IMR-90 (cell line): Measurements from ENCODE around the gene RASGRF2. TPM values are rescaled to one million over a fixed set of nuclear protein-coding genes. Genes with fewer than 3 reads are reported as not detected.

Source experiments
- ATAC-seq: fragments of 200-7000 bp; cut with Tn5 transposase; 2 replicates; pipeline ENCODE4 v1.9.1; 2020; ENCODE audit warnings: low read depth, mild to moderate bottlenecking, moderate library complexity
- BruUV-seq: library from RNA; stranded (reverse); fragments of 400-500 nt; replicated peaks from 2 replicates; lab custom pipeline; 2021; lab: Mats Ljungman, UMichigan
- CTCF ChIA-PET: fragments of 300-600 bp; formaldehyde crosslinking; extraction: SDS; loops from one replicate; lab custom pipeline; 2021; ENCODE audit warnings: antibody characterized with exemption; lab: Yijun Ruan, JAX
- POLR2A ChIA-PET: fragments of 300-600 bp; sonication (Branson Sonifier 250); formaldehyde crosslinking; loops from one replicate; lab custom pipeline; 2022; ENCODE audit warnings: antibody characterized with exemption; ENCODE audit not compliant: unreplicated experiment; lab: Charles Lee
- DNase-seq: peaks from one replicate; pipeline ENCODE4 v3.0.0; 2013
- H2AFZ ChIP-seq: replicated peaks from 2 replicates; pipeline ENCODE3; 2013; ENCODE audit warnings: low read length, mild to moderate bottlenecking; ENCODE audit not compliant: poor library complexity
- H2AK5ac ChIP-seq: 2 replicates; pipeline ENCODE4 v1.6.1; 2013; ENCODE audit warnings: low read depth, low read length, inconsistent platforms
- H2AK9ac ChIP-seq: replicated peaks from 2 replicates; pipeline ENCODE3; 2013; ENCODE audit warnings: mild to moderate bottlenecking, low read depth, low read length, moderate library complexity; ENCODE audit not compliant: poor library complexity
- H2BK120ac ChIP-seq: 2 replicates; pipeline ENCODE4 v1.6.1; 2013; ENCODE audit warnings: low read depth, low read length, inconsistent platforms
- H2BK15ac ChIP-seq: 3 replicates; pipeline ENCODE4 v1.6.1; 2013; ENCODE audit warnings: low read depth, low read length, inconsistent platforms
- H2BK20ac ChIP-seq: 2 replicates; pipeline ENCODE4 v1.6.1; 2013; ENCODE audit warnings: low read depth, mild to moderate bottlenecking, inconsistent platforms, low read length, moderate library complexity
- H2BK5ac ChIP-seq: 2 replicates; pipeline ENCODE4 v1.6.1; 2013; ENCODE audit warnings: mild to moderate bottlenecking, low read depth, low read length, inconsistent platforms; ENCODE audit not compliant: poor library complexity, severe bottlenecking
- H3K14ac ChIP-seq: replicated peaks from 2 replicates; pipeline ENCODE4 v1.6.1; 2013; ENCODE audit warnings: low read depth, low read length, inconsistent platforms
- H3K18ac ChIP-seq: 2 replicates; pipeline ENCODE4 v1.6.1; 2013; ENCODE audit warnings: low read depth, low read length, control low read depth
- H3K23ac ChIP-seq: 2 replicates; pipeline ENCODE4 v1.6.1; 2013; ENCODE audit warnings: low read depth, low read length, inconsistent platforms
- H3K27ac ChIP-seq: 2 replicates; pipeline ENCODE4 v1.5.1; 2013; ENCODE audit warnings: mild to moderate bottlenecking, control low read depth, low read length; ENCODE audit not compliant: insufficient read depth
- H3K27me3 ChIP-seq: 2 replicates; pipeline ENCODE4 v1.6.1; 2013; ENCODE audit warnings: low read length; ENCODE audit not compliant: control insufficient read depth, insufficient read depth
- H3K36me3 ChIP-seq: 2 replicates; pipeline ENCODE4 v1.6.1; 2013; ENCODE audit warnings: low read length, mixed read lengths; ENCODE audit not compliant: control insufficient read depth, insufficient read depth
- H3K4ac ChIP-seq: 2 replicates; pipeline ENCODE4 v1.6.1; 2013; ENCODE audit warnings: low read depth, low read length, inconsistent platforms
- H3K4me1 ChIP-seq: 2 replicates; pipeline ENCODE4 v1.6.1; 2013; ENCODE audit warnings: low read length, mixed read lengths; ENCODE audit not compliant: control insufficient read depth, insufficient read depth
- H3K4me2 ChIP-seq: 2 replicates; pipeline ENCODE4 v1.6.1; 2013; ENCODE audit warnings: low read depth, mild to moderate bottlenecking, control low read depth, low read length, moderate library complexity
- H3K4me3 ChIP-seq: 2 replicates; pipeline ENCODE4 v1.5.1; 2013; ENCODE audit warnings: low read depth, mild to moderate bottlenecking, control low read depth, low read length, moderate library complexity; ENCODE audit not compliant: insufficient read depth
- H3K56ac ChIP-seq: 2 replicates; pipeline ENCODE4 v1.6.1; 2013; ENCODE audit warnings: low read length, inconsistent platforms; ENCODE audit not compliant: insufficient read depth; ENCODE audit errors: extremely low read depth
- H3K79me1 ChIP-seq, 2 experiments: 2 replicates each; pipeline ENCODE4 v1.6.1; 2013; ENCODE audit warnings: low read length in 2 of 2, inconsistent platforms in 1 of 2, low read depth in 1 of 2
- H3K9ac ChIP-seq: 2 replicates; pipeline ENCODE4 v1.6.1; 2013; ENCODE audit warnings: low read depth, low read length, control low read depth
- H3K9me1 ChIP-seq: 2 replicates; pipeline ENCODE4 v1.6.1; 2013; ENCODE audit warnings: low read length, inconsistent platforms; ENCODE audit not compliant: insufficient read depth
- H3K9me3 ChIP-seq: 2 replicates; pipeline ENCODE4 v1.6.1; 2013; ENCODE audit warnings: low read length; ENCODE audit not compliant: control insufficient read depth, insufficient read depth
- H4K20me1 ChIP-seq: 2 replicates; pipeline ENCODE4 v1.6.1; 2013; ENCODE audit warnings: low read length, inconsistent platforms; ENCODE audit not compliant: insufficient read depth
- H4K5ac ChIP-seq: 2 replicates; pipeline ENCODE4 v1.6.1; 2013; ENCODE audit warnings: mild to moderate bottlenecking, low read depth, low read length, control low read depth
- H4K8ac ChIP-seq, 2 experiments: 2 replicates each; pipeline ENCODE4 v1.6.1; 2013; ENCODE audit warnings: low read depth in 2 of 2, low read length in 2 of 2, control low read depth in 1 of 2, inconsistent platforms in 1 of 2
- H4K91ac ChIP-seq: 2 replicates; pipeline ENCODE4 v1.6.1; 2013; ENCODE audit warnings: low read depth, low read length, inconsistent platforms; ENCODE audit not compliant: insufficient read depth
- BHLHE40 ChIP-seq: fragments of 150-350 bp; IDR thresholded peaks from 2 replicates; pipeline ENCODE4 v1.6.1; 2016; ENCODE audit warnings: mild to moderate bottlenecking, low read depth, low read length
- CEBPB ChIP-seq: IDR thresholded peaks from 2 replicates; pipeline ENCODE4 v1.6.1; 2012; ENCODE audit warnings: low read depth, low read length, improper control_type of control experiment
- CHD1 ChIP-seq: IDR thresholded peaks from 2 replicates; pipeline ENCODE4 v1.6.1; 2012; ENCODE audit warnings: low read depth, low read length, improper control_type of control experiment
- CTCF ChIP-seq: conservative IDR thresholded peaks from 2 replicates; pipeline ENCODE4 v1.5.1; 2012; ENCODE audit warnings: mild to moderate bottlenecking, low read depth, low read length, improper control_type of control experiment
- ELK1 ChIP-seq: fragments of 150-350 bp; IDR thresholded peaks from 2 replicates; pipeline ENCODE4 v1.6.1; 2016; ENCODE audit warnings: low read depth, mild to moderate bottlenecking, low read length, moderate library complexity, borderline replicate concordance
- FOS ChIP-seq: fragments of 150-350 bp; IDR thresholded peaks from 2 replicates; pipeline ENCODE4 v1.6.1; 2016; ENCODE audit warnings: low read depth, low read length
- MAFK ChIP-seq: IDR thresholded peaks from 2 replicates; pipeline ENCODE4 v1.6.1; 2012; ENCODE audit warnings: low read depth, low read length, improper control_type of control experiment
- MAZ ChIP-seq: IDR thresholded peaks from 2 replicates; pipeline ENCODE4 v1.6.1; 2012; ENCODE audit warnings: low read depth, mild to moderate bottlenecking, low read length, improper control_type of control experiment, moderate library complexity, borderline replicate concordance
- MXI1 ChIP-seq: IDR thresholded peaks from 2 replicates; pipeline ENCODE4 v1.6.1; 2012; ENCODE audit warnings: low read depth, mild to moderate bottlenecking, low read length, moderate library complexity, borderline replicate concordance
- NFE2L2 ChIP-seq: fragments of 150-350 bp; IDR thresholded peaks from 2 replicates; pipeline ENCODE4 v1.6.1; 2016; ENCODE audit warnings: low read depth, mild to moderate bottlenecking, low read length
- POLR2A ChIP-seq: IDR thresholded peaks from 2 replicates; pipeline ENCODE4 v1.6.1; 2012; ENCODE audit warnings: mild to moderate bottlenecking, low read depth, low read length
- RAD21 ChIP-seq: IDR thresholded peaks from 2 replicates; pipeline ENCODE4 v1.6.1; 2012; ENCODE audit warnings: low read length, improper control_type of control experiment
- RCOR1 ChIP-seq: IDR thresholded peaks from 2 replicates; pipeline ENCODE4 v1.6.1; 2012; ENCODE audit warnings: mild to moderate bottlenecking, low read length, improper control_type of control experiment; ENCODE audit not compliant: insufficient replicate concordance
- RFX5 ChIP-seq: IDR thresholded peaks from 2 replicates; pipeline ENCODE4 v1.8.0; 2012; ENCODE audit warnings: low read depth, mild to moderate bottlenecking, low read length, moderate library complexity
- SMC3 ChIP-seq: fragments of 150-350 bp; IDR thresholded peaks from 2 replicates; pipeline ENCODE4 v1.6.1; 2016; ENCODE audit warnings: low read depth, mild to moderate bottlenecking, antibody characterized with exemption, low read length, moderate library complexity
- USF2 ChIP-seq: fragments of 150-350 bp; IDR thresholded peaks from 2 replicates; pipeline ENCODE4 v1.6.1; 2017; ENCODE audit warnings: mild to moderate bottlenecking, antibody characterized with exemption, low read length, low read depth
- WGBS, 2 experiments: methylation state at CpG; one replicate each; pipeline versions ENCODE4 v1.1.5 to v1.1.7; 2013; ENCODE audit warnings: missing lambda C conversion rate in 2 of 2; ENCODE audit not compliant: insufficient read length in 1 of 2; ENCODE audit errors: extremely low coverage in 2 of 2; 5-methylcytosine and 5-hydroxymethylcytosine counted together
- dilution Hi-C: fragments of 300-500 bp; cut with HindIII; formaldehyde crosslinking; loops from one replicate; pipeline ENCODE4 v1.14.3; 2018; ENCODE audit warnings: low sequenced_read_pairs; ENCODE audit not compliant: unreplicated experiment
- in situ Hi-C: fragments of 300-500 bp; cut with MboI; formaldehyde crosslinking; loops from 3 replicates; pipeline ENCODE4 v1.14.3; 2019; ENCODE audit warnings: low sequenced_read_pairs, inconsistent platforms, mixed read lengths
- intact Hi-C: fragments of 100-400 bp; cut with micrococcal nuclease; formaldehyde crosslinking; loops from 2 replicates; pipeline ENCODE4 v1.10.0; 2022
- polyA plus RNA-seq, 3 experiments: library from polyadenylated mRNA; depleted of rRNA; stranded (reverse); fragments of >200 nt; gene quantifications; 2 replicates each; pipeline ENCODE4 v1.2.3, GENCODE V29; 2012; ENCODE audit warnings: low replicate concordance in 1 of 3
- total RNA-seq: library from RNA; depleted of rRNA; stranded (reverse); fragments of >200 nt; gene quantifications from 2 replicates; pipeline ENCODE4 v1.2.3, GENCODE V29; 2012

The RASGRF2 gene
- total and polyA plus RNA-seq, 2 of the 4 experiments (the other 2 are of a cell fraction): 2.9 to 5.0 TPM

GRCh38 chr5:80934751-80935150, 25.4 kb upstream of the RASGRF2 start:
- in situ Hi-C loops: no loop called here
- H3K27ac ChIP-seq: no peak overlapping the region
- no peak overlapping the region for H3K9ac ChIP-seq
- H3K9me1 ChIP-seq: no peaks in the 10 kb centered on the region
- H3K4me3 ChIP-seq: no peak overlapping the region
- H2BK120ac ChIP-seq: no peak overlapping the region
- H3K27me3 ChIP-seq: no peaks in the 10 kb centered on the region
- H3K79me1 ChIP-seq: no peaks in the 10 kb centered on the region
- TF ChIP-seq CTCF (no peak), MXI1 (no peak), RAD21 (no peak), USF2 (no peak), FOS (no peak), ELK1 (no peak), RCOR1 (no peak), POLR2A (no peak), BHLHE40 (no peak), MAFK (no peak), CHD1 (no peak), SMC3 (no peak), NFE2L2 (no peak), CEBPB (no peak), MAZ (no peak), RFX5 (no peak)
- no peak overlapping the region for H2AK5ac ChIP-seq
- WGBS, 2 experiments: 98% methylated on average over 4 of the region's 4 CpGs; no CpG with 5 or more reads in 1 of the 2 experiments
- H4K8ac ChIP-seq: no peak overlapping the region
- POLR2A ChIA-PET: no interaction called here
- H3K56ac ChIP-seq: no peak overlapping the region
- H2BK5ac ChIP-seq: no peak overlapping the region
- H4K20me1 ChIP-seq: no peaks in the 10 kb centered on the region
- no peak overlapping the region for H3K4ac ChIP-seq
- intact Hi-C loops: no loop called here
- H3K23ac ChIP-seq: no peak overlapping the region
- H3K18ac ChIP-seq: no peak overlapping the region
- H2AFZ ChIP-seq: no peak overlapping the region
- no peak overlapping the region for H2BK20ac ChIP-seq
- no peak overlapping the region for H3K14ac ChIP-seq
- no peaks in the 10 kb centered on the region for H3K36me3 ChIP-seq
- DNase-seq: no peak
- H3K4me1 ChIP-seq: peaks cover 2% of the 10 kb centered on the region; the same call in 1 of the 2 replicates
- ATAC-seq: no peak
- no peak overlapping the region for H3K4me2 ChIP-seq
- CTCF ChIA-PET: no interaction called here
- no peak overlapping the region for H2AK9ac ChIP-seq
- no peak overlapping the region for H4K91ac ChIP-seq
- no TSS peak for BruUV-seq
- no peak overlapping the region for H4K5ac ChIP-seq
- H2BK15ac ChIP-seq: no peak overlapping the region
- dilution Hi-C loops: no loop called here
- no peaks in the 10 kb centered on the region for H3K9me3 ChIP-seq
